H1 (cell line): ENCODE data around the gene SGCD. TPM values are rescaled to one million over a fixed set of nuclear protein-coding genes. Genes with fewer than 3 reads are reported as not detected.

Experiments
- CBX8 ChIP-seq: fragments of 300-800, 300-1000 bp; sonication (generic); IDR thresholded peaks from 2 replicates; pipeline ENCODE4 v1.7.1; 2016; ENCODE audit warnings: low read depth, low read length, borderline replicate concordance
- CREB1 ChIP-seq: IDR thresholded peaks from 2 replicates; pipeline ENCODE4 v1.6.1; 2012; ENCODE audit warnings: inconsistent platforms
- RAD21 ChIP-seq, 2 experiments: IDR thresholded peaks in 1 of 2; conservative IDR thresholded peaks in 1 of 2; 2 replicates each; pipeline ENCODE4 v1.6.1; 2011; ENCODE audit warnings: low read depth in 2 of 2, low read length in 2 of 2, improper control_type of control experiment in 1 of 2, inconsistent platforms in 1 of 2, mild to moderate bottlenecking in 1 of 2, moderate library complexity in 1 of 2
- SIN3A ChIP-seq, 2 experiments: IDR thresholded peaks in 1 of 2; conservative IDR thresholded peaks in 1 of 2; 2 replicates each; pipeline ENCODE4 v1.6.1; 2011 to 2012; ENCODE audit warnings: low read length in 2 of 2, improper control_type of control experiment in 1 of 2, low read depth in 1 of 2, mild to moderate bottlenecking in 1 of 2
- SIX5 ChIP-seq: IDR thresholded peaks from 2 replicates; pipeline ENCODE4 v1.6.1; 2011; ENCODE audit warnings: mild to moderate bottlenecking, low read depth, low read length
- TAF7 ChIP-seq: optimal IDR thresholded peaks from 2 replicates; pipeline ENCODE3; 2011; ENCODE audit warnings: low read depth, mild to moderate bottlenecking, inconsistent platforms, low read length, moderate library complexity, borderline replicate concordance
- TEAD4 ChIP-seq: IDR thresholded peaks from 2 replicates; pipeline ENCODE4 v1.6.1; 2012; ENCODE audit warnings: low read depth, low read length, inconsistent platforms, mixed read lengths
- polyA plus RNA-seq, 7 experiments: library from polyadenylated mRNA; depleted of rRNA in 3 of 7; stranded (reverse) in 5 of 7; unstranded in 2 of 7; fragments of >200 nt in 5 of 7; fragments of 200-250 nt in 2 of 7; gene quantifications; 1 replicate in 5 of 7; 2 replicates in 1 of 7; 4 replicates in 1 of 7; pipeline versions ENCODE4 v1.2.1 to v1.2.3, GENCODE V29; 2011 to 2013; ENCODE audit warnings: missing spikeins in 2 of 7, mixed read lengths in 2 of 7
- total RNA-seq: library from RNA; stranded (reverse); fragmentation: NEBNext Ultra II Directional; extraction: Animal tissue kit (Norgen Biotek cat#: 25700); gene quantifications from 2 replicates; pipeline ENCODE4 v1.2.1, GENCODE V29; 2021
- TF ChIP-seq, protein P1 (sequence below): fragments of 300-600 bp; sonication (generic); IDR thresholded peaks from 2 replicates; pipeline ENCODE4 v1.7.1; 2012; ENCODE audit warnings: low read length, moderate library complexity, mild to moderate bottlenecking, inconsistent platforms; ENCODE audit not compliant: insufficient replicate concordance

Gene SGCD
- total and polyA plus RNA-seq, 2 of the 8 experiments (the other 6 are each of a cell fraction or from before 2014, with no cell fraction given), result 0.04 to 0.08 TPM

DNA sequence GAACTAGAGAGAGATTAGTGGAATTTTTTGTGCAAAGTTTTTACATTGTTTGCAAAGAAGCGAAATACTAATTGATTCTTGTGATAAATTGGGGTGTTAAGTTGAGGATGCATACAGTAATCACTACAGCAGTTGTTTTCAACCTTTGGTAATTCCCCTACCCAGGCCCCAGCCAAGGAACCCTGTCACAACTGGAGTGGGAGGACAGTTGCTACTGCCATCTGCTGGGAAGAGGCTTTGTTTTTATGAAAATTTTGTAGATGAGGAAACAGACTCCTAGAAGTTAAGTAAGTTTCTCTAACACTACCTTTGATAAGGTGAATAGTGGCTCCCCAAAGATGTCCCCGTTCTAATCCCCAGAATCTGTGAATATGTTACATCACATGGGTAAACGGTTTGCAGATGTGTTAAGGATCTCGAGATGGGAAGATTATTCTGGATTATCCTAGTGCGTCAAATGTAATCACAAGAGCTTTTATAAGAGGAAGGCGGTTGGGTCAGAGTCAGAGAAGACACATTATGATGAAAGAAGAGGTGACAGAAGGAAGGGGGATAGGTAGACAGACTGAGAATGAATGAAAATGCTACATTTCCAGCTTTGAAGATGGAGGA is 489.1 kb downstream of the SGCD start (continued):
- TF ChIP-seq, protein P1, sequence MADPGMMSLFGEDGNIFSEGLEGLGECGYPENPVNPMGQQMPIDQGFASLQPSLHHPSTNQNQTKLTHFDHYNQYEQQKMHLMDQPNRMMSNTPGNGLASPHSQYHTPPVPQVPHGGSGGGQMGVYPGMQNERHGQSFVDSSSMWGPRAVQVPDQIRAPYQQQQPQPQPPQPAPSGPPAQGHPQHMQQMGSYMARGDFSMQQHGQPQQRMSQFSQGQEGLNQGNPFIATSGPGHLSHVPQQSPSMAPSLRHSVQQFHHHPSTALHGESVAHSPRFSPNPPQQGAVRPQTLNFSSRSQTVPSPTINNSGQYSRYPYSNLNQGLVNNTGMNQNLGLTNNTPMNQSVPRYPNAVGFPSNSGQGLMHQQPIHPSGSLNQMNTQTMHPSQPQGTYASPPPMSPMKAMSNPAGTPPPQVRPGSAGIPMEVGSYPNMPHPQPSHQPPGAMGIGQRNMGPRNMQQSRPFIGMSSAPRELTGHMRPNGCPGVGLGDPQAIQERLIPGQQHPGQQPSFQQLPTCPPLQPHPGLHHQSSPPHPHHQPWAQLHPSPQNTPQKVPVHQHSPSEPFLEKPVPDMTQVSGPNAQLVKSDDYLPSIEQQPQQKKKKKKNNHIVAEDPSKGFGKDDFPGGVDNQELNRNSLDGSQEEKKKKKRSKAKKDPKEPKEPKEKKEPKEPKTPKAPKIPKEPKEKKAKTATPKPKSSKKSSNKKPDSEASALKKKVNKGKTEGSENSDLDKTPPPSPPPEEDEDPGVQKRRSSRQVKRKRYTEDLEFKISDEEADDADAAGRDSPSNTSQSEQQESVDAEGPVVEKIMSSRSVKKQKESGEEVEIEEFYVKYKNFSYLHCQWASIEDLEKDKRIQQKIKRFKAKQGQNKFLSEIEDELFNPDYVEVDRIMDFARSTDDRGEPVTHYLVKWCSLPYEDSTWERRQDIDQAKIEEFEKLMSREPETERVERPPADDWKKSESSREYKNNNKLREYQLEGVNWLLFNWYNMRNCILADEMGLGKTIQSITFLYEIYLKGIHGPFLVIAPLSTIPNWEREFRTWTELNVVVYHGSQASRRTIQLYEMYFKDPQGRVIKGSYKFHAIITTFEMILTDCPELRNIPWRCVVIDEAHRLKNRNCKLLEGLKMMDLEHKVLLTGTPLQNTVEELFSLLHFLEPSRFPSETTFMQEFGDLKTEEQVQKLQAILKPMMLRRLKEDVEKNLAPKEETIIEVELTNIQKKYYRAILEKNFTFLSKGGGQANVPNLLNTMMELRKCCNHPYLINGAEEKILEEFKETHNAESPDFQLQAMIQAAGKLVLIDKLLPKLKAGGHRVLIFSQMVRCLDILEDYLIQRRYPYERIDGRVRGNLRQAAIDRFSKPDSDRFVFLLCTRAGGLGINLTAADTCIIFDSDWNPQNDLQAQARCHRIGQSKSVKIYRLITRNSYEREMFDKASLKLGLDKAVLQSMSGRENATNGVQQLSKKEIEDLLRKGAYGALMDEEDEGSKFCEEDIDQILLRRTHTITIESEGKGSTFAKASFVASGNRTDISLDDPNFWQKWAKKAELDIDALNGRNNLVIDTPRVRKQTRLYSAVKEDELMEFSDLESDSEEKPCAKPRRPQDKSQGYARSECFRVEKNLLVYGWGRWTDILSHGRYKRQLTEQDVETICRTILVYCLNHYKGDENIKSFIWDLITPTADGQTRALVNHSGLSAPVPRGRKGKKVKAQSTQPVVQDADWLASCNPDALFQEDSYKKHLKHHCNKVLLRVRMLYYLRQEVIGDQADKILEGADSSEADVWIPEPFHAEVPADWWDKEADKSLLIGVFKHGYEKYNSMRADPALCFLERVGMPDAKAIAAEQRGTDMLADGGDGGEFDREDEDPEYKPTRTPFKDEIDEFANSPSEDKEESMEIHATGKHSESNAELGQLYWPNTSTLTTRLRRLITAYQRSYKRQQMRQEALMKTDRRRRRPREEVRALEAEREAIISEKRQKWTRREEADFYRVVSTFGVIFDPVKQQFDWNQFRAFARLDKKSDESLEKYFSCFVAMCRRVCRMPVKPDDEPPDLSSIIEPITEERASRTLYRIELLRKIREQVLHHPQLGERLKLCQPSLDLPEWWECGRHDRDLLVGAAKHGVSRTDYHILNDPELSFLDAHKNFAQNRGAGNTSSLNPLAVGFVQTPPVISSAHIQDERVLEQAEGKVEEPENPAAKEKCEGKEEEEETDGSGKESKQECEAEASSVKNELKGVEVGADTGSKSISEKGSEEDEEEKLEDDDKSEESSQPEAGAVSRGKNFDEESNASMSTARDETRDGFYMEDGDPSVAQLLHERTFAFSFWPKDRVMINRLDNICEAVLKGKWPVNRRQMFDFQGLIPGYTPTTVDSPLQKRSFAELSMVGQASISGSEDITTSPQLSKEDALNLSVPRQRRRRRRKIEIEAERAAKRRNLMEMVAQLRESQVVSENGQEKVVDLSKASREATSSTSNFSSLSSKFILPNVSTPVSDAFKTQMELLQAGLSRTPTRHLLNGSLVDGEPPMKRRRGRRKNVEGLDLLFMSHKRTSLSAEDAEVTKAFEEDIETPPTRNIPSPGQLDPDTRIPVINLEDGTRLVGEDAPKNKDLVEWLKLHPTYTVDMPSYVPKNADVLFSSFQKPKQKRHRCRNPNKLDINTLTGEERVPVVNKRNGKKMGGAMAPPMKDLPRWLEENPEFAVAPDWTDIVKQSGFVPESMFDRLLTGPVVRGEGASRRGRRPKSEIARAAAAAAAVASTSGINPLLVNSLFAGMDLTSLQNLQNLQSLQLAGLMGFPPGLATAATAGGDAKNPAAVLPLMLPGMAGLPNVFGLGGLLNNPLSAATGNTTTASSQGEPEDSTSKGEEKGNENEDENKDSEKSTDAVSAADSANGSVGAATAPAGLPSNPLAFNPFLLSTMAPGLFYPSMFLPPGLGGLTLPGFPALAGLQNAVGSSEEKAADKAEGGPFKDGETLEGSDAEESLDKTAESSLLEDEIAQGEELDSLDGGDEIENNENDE, result no peak
- TF ChIP-seq TAF7 (no peak), CREB1 (no peak), TEAD4 (no peak), RAD21 (IDR thresholded peaks at IDR 0.05 in 1 of 2, conservative IDR thresholded peaks at IDR 0.05 in 1 of 2; ENCODE audit: low read depth in 2 of 2, low read length in 2 of 2) (peak; percentile 90 to 94), SIN3A (conservative IDR thresholded peaks at IDR 0.05 in 1 of 2, IDR thresholded peaks at IDR 0.05 in 1 of 2; ENCODE audit: low read depth in 1 of 2, low read length in 2 of 2) (no peak), SIX5 (no peak), CBX8 (no peak)
